Suprapubic skin (tissue), 4 donors: ENCODE data around the gene COQ7. TPM values are rescaled to one million over a fixed set of nuclear protein-coding genes. Genes with fewer than 3 reads are reported as not detected.
A peak's percentile ranks its signal among the peaks of the same experiment; 100 is the strongest.

Experiments
- DNase-seq, 2 donors: peaks; one replicate each; pipeline ENCODE4 v3.0.0-alpha.2; 2019; ENCODE audit warnings: low spot score in 2 of 2
- H3K27ac ChIP-seq: fragments of 200-600 bp; sonication (generic); one replicate; pipeline ENCODE4 v1.5.1; 2019
- H3K27me3 ChIP-seq: fragments of 200-600 bp; sonication (generic); one replicate; pipeline ENCODE4 v1.5.1; 2019
- H3K36me3 ChIP-seq: fragments of 200-600 bp; sonication (generic); one replicate; pipeline ENCODE4 v1.5.1; 2019
- H3K4me1 ChIP-seq: fragments of 200-600 bp; sonication (generic); one replicate; pipeline ENCODE4 v1.5.1; 2019
- H3K4me3 ChIP-seq: fragments of 200-600 bp; sonication (generic); one replicate; pipeline ENCODE4 v1.5.1; 2019; ENCODE audit warnings: mild to moderate bottlenecking
- H3K9me3 ChIP-seq: fragments of 200-600 bp; sonication (generic); one replicate; pipeline ENCODE4 v1.5.1; 2019
- EP300 ChIP-seq: sonication (generic); formaldehyde crosslinking; IDR thresholded peaks from one replicate; pipeline ENCODE4 v1.6.1; 2017; ENCODE audit warnings: antibody characterized with exemption
- POLR2A ChIP-seq, 2 donors: fragments of 450-650 bp; IDR thresholded peaks; one replicate each; pipeline ENCODE4 v1.6.1; 2017; ENCODE audit warnings: antibody characterized with exemption in 2 of 2, mild to moderate bottlenecking in 2 of 2, moderate library complexity in 2 of 2
- POLR2AphosphoS5 ChIP-seq, 3 donors: sonication (generic); formaldehyde crosslinking; IDR thresholded peaks; one replicate each; pipeline ENCODE4 v1.6.1; 2017; ENCODE audit warnings: antibody characterized with exemption in 3 of 3
- WGBS: methylation state at CpG from one replicate; pipeline ENCODE4 v1.1.5; 2018; 5-methylcytosine and 5-hydroxymethylcytosine counted together
- total RNA-seq, 4 donors: library from RNA; depleted of rRNA; stranded (reverse); fragments of >200 nt; gene quantifications; one replicate each; pipeline ENCODE4 v1.1.0, GENCODE V29; 2016
- TF ChIP-seq, protein P1 (sequence below), 2 donors: fragments of 200-600 bp in 1 of 2; fragments of 450-650 bp in 1 of 2; sonication (generic) in 1 of 2; IDR thresholded peaks; one replicate each; pipeline ENCODE4 v1.5.1; 2016 to 2019; ENCODE audit warnings: antibody characterized with exemption in 2 of 2, mild to moderate bottlenecking in 1 of 2, moderate library complexity in 1 of 2

Gene COQ7
- total RNA-seq, 4 donors from 2014 or later = 7.6 to 19.2 (median 12.0) TPM

DNA sequence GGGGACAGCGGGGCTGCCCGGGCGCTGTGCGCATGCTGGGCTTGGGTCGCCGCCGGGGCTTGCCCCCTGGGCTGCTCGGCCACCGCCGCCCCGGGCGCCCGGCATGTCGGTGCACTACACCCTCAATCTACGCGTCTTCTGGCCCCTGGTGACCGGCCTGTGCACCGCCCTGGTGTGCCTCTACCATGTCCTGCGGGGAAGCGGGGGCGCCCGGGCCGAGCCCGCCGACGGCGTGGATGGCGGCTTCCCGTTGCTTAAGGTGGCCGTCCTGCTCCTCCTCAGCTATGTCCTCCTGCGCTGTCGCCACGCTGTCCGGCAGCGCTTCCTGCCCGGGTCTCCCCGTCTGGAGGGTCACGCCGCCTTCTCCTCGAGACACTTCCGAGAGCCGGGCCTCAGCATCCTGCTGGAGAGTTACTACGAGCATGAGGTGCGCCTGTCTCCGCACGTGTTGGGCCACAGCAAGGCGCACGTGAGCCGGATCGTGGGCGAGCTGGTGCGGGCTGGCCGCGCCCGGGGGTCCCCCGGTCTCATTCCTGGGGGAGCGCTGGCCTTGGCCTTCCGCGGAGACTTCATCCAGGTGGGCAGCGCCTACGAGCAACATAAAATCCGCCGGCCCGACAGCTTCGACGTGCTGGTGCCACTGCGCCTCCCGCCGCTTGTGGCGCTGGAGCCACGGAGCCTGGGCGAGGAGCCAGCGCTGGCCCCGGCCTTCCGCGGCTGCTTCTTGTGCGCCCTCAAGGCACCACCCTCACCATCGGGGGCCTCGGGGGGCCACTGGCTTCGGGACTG lies 47.1 kb downstream of the COQ7 start:
- no peaks in the 10 kb centered on the region for H3K27me3 ChIP-seq
- peaks cover 66% of the 10 kb centered on the region for H3K4me1 ChIP-seq
- peak overlapping the region; percentile 96 for H3K27ac ChIP-seq
- WGBS = under 1% methylated on average over 28 of the region's 80 CpGs
- DNase-seq = peak; percentile 82 to 89
- H3K36me3 ChIP-seq = no peaks in the 10 kb centered on the region
- TF ChIP-seq EP300 (no peak), POLR2A (IDR thresholded peaks at IDR 0.05) (no peak), POLR2AphosphoS5 (IDR thresholded peaks at IDR 0.05) (peak in 1 of 3 donors; percentile 42)
- TF ChIP-seq, protein P1, sequence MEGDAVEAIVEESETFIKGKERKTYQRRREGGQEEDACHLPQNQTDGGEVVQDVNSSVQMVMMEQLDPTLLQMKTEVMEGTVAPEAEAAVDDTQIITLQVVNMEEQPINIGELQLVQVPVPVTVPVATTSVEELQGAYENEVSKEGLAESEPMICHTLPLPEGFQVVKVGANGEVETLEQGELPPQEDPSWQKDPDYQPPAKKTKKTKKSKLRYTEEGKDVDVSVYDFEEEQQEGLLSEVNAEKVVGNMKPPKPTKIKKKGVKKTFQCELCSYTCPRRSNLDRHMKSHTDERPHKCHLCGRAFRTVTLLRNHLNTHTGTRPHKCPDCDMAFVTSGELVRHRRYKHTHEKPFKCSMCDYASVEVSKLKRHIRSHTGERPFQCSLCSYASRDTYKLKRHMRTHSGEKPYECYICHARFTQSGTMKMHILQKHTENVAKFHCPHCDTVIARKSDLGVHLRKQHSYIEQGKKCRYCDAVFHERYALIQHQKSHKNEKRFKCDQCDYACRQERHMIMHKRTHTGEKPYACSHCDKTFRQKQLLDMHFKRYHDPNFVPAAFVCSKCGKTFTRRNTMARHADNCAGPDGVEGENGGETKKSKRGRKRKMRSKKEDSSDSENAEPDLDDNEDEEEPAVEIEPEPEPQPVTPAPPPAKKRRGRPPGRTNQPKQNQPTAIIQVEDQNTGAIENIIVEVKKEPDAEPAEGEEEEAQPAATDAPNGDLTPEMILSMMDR (IDR thresholded peaks at IDR 0.05) = no peak
- H3K4me3 ChIP-seq = peak overlapping the region; percentile 65
- no peaks in the 10 kb centered on the region for H3K9me3 ChIP-seq

DNA sequence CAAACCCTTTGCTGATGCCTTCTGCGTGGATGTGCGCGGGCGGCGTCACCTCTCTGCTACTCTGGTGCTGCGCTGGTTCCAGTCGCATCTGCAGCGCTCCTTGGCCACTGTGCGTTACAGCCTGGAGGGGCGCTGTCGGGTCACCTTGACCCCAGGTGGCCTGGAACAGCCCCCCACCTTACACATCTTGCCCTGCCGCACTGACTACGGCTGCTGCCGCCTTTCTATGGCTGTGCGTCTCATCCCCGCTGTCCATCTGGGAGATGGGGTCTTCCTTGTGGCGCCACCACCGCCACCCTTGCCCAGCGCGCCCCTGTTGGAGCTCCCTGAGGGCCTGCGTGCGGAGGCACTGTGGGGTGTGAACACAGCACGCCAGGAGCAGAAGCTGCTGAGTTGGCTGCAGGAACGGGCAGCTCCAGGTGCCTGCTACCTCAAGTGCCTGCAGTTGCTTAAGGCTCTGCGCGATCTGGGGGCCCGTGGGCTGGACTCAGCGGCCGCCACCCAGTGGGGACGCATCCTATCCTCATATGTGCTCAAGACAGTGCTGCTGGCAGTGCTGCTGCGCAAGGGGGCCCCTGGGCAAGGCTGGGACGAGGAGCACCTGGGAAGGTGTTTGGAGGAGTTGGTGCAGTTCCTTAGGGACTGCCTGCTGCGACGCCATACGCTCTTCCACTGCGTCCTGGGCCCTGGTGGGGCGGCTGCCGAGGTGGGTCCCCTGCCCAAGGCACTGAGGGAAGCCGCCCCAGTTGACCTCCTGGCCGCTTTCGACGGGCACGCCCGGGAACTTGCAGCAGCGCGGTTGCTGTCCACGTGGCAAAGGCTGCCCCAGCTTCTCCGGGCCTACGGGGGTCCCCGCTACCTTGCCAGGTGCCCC lies 48.0 kb downstream of the COQ7 start:
- Histone ChIP-seq H3K27me3 (no peaks in the 10 kb centered on the region), H3K4me1 (peaks cover 74% of the 10 kb centered on the region), H3K4me3 (peak overlapping the region; percentile 65), H3K36me3 (no peaks in the 10 kb centered on the region), H3K9me3 (no peaks in the 10 kb centered on the region), H3K27ac (peak overlapping the region; percentile 96)
- 65% methylated on average over 28 of the region's 50 CpGs for WGBS
- TF ChIP-seq EP300 (no peak), POLR2AphosphoS5 (IDR thresholded peaks at IDR 0.05) (no peak), POLR2A (IDR thresholded peaks at IDR 0.05) (no peak)
- TF ChIP-seq, protein P1 (IDR thresholded peaks at IDR 0.05) = no peak
- DNase-seq = peak in 1 of 2 donors; percentile 80

DNA sequence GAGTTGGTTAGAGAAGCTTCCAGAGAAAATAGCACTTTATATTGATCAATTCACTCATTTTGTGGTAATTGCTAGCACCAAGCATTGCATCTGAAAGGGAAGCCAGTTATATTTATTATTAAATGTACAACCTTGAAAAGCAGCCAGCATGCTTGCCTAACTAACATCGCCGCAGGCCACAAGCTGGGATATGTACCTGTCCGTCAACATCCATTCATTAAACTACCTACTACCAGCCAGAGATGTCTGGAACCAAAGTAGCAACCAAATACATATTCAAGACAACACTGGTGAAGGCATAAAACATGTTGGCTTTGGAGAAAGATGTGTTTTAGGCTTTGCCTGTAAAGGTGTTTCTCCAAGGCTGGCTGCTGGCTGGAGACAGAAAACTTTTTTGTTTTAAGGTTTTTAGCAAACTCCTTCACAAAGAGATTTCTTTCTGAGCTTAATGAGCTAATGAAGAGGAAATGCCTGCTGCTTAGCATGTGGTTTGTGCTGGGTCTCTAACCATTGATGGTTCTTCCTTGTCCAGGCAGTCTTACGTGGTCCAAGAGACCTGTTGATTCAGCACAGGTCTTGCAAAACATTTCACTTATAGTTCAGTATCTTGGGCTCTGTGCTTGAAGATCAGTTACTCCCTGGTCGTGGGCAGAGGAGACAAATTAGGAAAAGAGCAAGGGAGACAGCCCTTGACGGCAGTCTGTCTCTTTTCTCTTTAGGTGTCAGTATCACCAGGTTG lies 49.5 kb downstream of the COQ7 start:
- Histone ChIP-seq H3K27me3 (no peaks in the 10 kb centered on the region), H3K4me3 (peak overlapping the region; percentile 18)

DNA sequence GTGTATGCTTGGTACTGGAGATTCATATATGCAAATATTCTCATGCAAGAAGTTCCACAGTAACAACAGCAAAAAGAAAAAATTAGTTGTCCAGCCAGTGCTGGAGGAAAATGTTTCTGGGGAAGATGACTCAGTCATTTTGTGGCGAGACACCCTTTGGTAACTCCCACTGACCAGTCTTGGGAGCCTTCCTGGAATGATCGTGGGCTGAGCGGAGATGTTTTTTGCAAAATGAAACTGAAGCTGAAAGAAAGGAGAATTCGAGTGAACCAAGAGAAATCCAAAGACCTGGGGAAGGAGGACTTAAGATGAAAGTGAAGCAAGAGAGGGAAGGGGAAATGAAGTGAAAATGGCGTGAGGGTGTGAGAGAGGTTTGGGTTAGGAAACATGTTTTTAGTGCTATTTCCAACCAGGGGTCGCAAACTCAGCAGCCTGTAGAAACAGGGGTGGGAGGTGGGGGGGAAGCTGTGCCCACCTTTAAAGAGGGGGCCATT lies 51.6 kb downstream of the COQ7 start:
- TF ChIP-seq POLR2AphosphoS5 (IDR thresholded peaks at IDR 0.05) (peak in 1 of 3 donors; percentile 34), EP300 (no peak), POLR2A (IDR thresholded peaks at IDR 0.05) (no peak)
- TF ChIP-seq, protein P1 (IDR thresholded peaks at IDR 0.05) = no peak
- Histone ChIP-seq H3K27me3 (no peaks in the 10 kb centered on the region), H3K27ac (peak overlapping the region; percentile 55), H3K9me3 (no peaks in the 10 kb centered on the region), H3K36me3 (no peaks in the 10 kb centered on the region), H3K4me3 (peak overlapping the region; percentile 31), H3K4me1 (peaks cover 86% of the 10 kb centered on the region)
- DNase-seq = no peak
- 25% methylated on average over 6 of the region's 6 CpGs for WGBS

More for the DNA sequence above, 49.5 kb downstream of the COQ7 start:
- DNase-seq = no peak
- Histone ChIP-seq H3K36me3 (no peaks in the 10 kb centered on the region), H3K4me1 (peaks cover 83% of the 10 kb centered on the region), H3K27ac (peak overlapping the region; percentile 66), H3K9me3 (no peaks in the 10 kb centered on the region)
- TF ChIP-seq POLR2A (IDR thresholded peaks at IDR 0.05) (no peak), EP300 (no peak), POLR2AphosphoS5 (IDR thresholded peaks at IDR 0.05) (no peak)
- TF ChIP-seq, protein P1 (IDR thresholded peaks at IDR 0.05) = no peak
- WGBS = 26% methylated on average over 6 of the region's 6 CpGs
